HepG2 (cell line): ENCODE measurements around the gene FEM1B. TPM values are rescaled to one million over a fixed set of nuclear protein-coding genes. Genes with fewer than 3 reads are reported as not detected.

Source experiments
- CENPT ChIP-seq: sonication (generic); formaldehyde crosslinking; IDR thresholded peaks from 2 replicates; pipeline ENCODE4 v1.8.0; 2022; ENCODE audit warnings: low read depth, mild to moderate bottlenecking, moderate library complexity, missing genetic modification reagents
- EED ChIP-seq: sonication (generic); formaldehyde crosslinking; IDR thresholded peaks from 2 replicates; pipeline ENCODE4 v1.5.0; 2020; ENCODE audit warnings: mild to moderate bottlenecking, missing genetic modification reagents
- HNRNPK ChIP-seq: fragments of 200-400 bp; formaldehyde crosslinking; IDR thresholded peaks from 2 replicates; pipeline ENCODE4 v1.6.1; 2018; ENCODE audit warnings: low read length, low read depth, moderate library complexity, mild to moderate bottlenecking; ENCODE audit not compliant: poor library complexity, severe bottlenecking
- KDM2A ChIP-seq: sonication (generic); formaldehyde crosslinking; IDR thresholded peaks from 2 replicates; pipeline ENCODE4 v1.4.0; 2020; ENCODE audit warnings: low read depth, missing genetic modification reagents, borderline replicate concordance
- MXD4 ChIP-seq: IDR thresholded peaks from 2 replicates; pipeline ENCODE4 v1.6.1; 2016; ENCODE audit warnings: mild to moderate bottlenecking, missing biosample characterization, missing genetic modification reagents
- PHF20 ChIP-seq: sonication (generic); formaldehyde crosslinking; IDR thresholded peaks from 2 replicates; pipeline ENCODE4 v1.5.0; 2020; ENCODE audit warnings: mild to moderate bottlenecking, missing genetic modification reagents
- SMAD9 ChIP-seq: sonication (generic); formaldehyde crosslinking; IDR thresholded peaks from 2 replicates; pipeline ENCODE4 v1.5.1; 2020; ENCODE audit warnings: mild to moderate bottlenecking, missing genetic modification reagents
- SOX5 ChIP-seq: IDR thresholded peaks from 2 replicates; pipeline ENCODE4 v1.6.1; 2016; ENCODE audit warnings: borderline replicate concordance
- SP140L ChIP-seq: sonication (generic); formaldehyde crosslinking; IDR thresholded peaks from 2 replicates; pipeline ENCODE4 v1.4.0; 2020; ENCODE audit warnings: missing genetic modification reagents, borderline replicate concordance
- SRSF9 ChIP-seq: fragments of 200-400 bp; formaldehyde crosslinking; IDR thresholded peaks from 2 replicates; pipeline ENCODE4 v1.6.1; 2018; ENCODE audit warnings: borderline replicate concordance, mild to moderate bottlenecking, low read depth, low read length; ENCODE audit not compliant: insufficient read depth, poor library complexity, severe bottlenecking
- ZBTB10 ChIP-seq: sonication (generic); formaldehyde crosslinking; IDR thresholded peaks from 2 replicates; pipeline ENCODE4 v1.4.0; 2020; ENCODE audit warnings: missing genetic modification reagents, borderline replicate concordance
- ZBTB25 ChIP-seq: IDR thresholded peaks from 2 replicates; pipeline ENCODE4 v1.6.1; 2018; ENCODE audit warnings: missing genetic modification reagents
- ZMYM4 ChIP-seq: sonication (generic); formaldehyde crosslinking; IDR thresholded peaks from 2 replicates; pipeline ENCODE4 v1.8.1; 2023; ENCODE audit warnings: mild to moderate bottlenecking, missing genetic modification reagents
- ZNF10 ChIP-seq: sonication (generic); formaldehyde crosslinking; IDR thresholded peaks from 2 replicates; pipeline ENCODE4 v1.4.0; 2020; ENCODE audit warnings: mild to moderate bottlenecking, low read depth, missing genetic modification reagents, borderline replicate concordance
- ZNF18 ChIP-seq: sonication (generic); formaldehyde crosslinking; IDR thresholded peaks from 2 replicates; pipeline ENCODE4 v1.8.0; 2022; ENCODE audit warnings: mild to moderate bottlenecking, missing genetic modification reagents; ENCODE audit not compliant: insufficient replicate concordance
- ZNF772 ChIP-seq: sonication (generic); formaldehyde crosslinking; IDR thresholded peaks from 2 replicates; pipeline ENCODE4 v1.5.0; 2020; ENCODE audit warnings: mild to moderate bottlenecking, missing genetic modification reagents
- polyA plus RNA-seq, 8 experiments: library from polyadenylated mRNA; depleted of rRNA in 3 of 8; stranded (reverse) in 7 of 8; unstranded in 1 of 8; fragments of >200 nt; fragmentation: Illumina TruSeq in 4 of 8; extraction: Trizol in 4 of 8; gene quantifications; 2 replicates each; pipeline versions ENCODE4 v1.2.1 to v1.2.3, GENCODE V29; 2011 to 2016; ENCODE audit warnings: low read depth in 4 of 8, missing spikeins in 1 of 8, mixed read lengths in 1 of 8; ENCODE audit not compliant: insufficient read depth in 1 of 8
- total RNA-seq, 5 experiments: library from RNA; depleted of rRNA; stranded (reverse); fragments of >200 nt; fragmentation: Illumina TruSeq; extraction: Trizol; gene quantifications; 2 replicates each; pipeline ENCODE4 v1.2.3, GENCODE V29; 2016; ENCODE audit warnings: low read depth in 1 of 5
- TF ChIP-seq, protein P1 (sequence below): sonication (generic); formaldehyde crosslinking; IDR thresholded peaks from 2 replicates; pipeline ENCODE4 v1.4.0; 2020; ENCODE audit warnings: missing genetic modification reagents
- TF ChIP-seq, protein P2 (sequence below): sonication (generic); formaldehyde crosslinking; IDR thresholded peaks from 2 replicates; pipeline ENCODE4 v1.8.1; 2023; ENCODE audit warnings: mild to moderate bottlenecking, missing genetic modification reagents, borderline replicate concordance

FEM1B gene
- total and polyA plus RNA-seq, 2 of the 13 experiments (the other 11 are each of a cell fraction or from before 2014, with no cell fraction given): 38.1 to 40.0 TPM

- TF ChIP-seq KDM2A (CRISPR knock-in tag): peak; percentile 90
- TF ChIP-seq, protein P1, sequence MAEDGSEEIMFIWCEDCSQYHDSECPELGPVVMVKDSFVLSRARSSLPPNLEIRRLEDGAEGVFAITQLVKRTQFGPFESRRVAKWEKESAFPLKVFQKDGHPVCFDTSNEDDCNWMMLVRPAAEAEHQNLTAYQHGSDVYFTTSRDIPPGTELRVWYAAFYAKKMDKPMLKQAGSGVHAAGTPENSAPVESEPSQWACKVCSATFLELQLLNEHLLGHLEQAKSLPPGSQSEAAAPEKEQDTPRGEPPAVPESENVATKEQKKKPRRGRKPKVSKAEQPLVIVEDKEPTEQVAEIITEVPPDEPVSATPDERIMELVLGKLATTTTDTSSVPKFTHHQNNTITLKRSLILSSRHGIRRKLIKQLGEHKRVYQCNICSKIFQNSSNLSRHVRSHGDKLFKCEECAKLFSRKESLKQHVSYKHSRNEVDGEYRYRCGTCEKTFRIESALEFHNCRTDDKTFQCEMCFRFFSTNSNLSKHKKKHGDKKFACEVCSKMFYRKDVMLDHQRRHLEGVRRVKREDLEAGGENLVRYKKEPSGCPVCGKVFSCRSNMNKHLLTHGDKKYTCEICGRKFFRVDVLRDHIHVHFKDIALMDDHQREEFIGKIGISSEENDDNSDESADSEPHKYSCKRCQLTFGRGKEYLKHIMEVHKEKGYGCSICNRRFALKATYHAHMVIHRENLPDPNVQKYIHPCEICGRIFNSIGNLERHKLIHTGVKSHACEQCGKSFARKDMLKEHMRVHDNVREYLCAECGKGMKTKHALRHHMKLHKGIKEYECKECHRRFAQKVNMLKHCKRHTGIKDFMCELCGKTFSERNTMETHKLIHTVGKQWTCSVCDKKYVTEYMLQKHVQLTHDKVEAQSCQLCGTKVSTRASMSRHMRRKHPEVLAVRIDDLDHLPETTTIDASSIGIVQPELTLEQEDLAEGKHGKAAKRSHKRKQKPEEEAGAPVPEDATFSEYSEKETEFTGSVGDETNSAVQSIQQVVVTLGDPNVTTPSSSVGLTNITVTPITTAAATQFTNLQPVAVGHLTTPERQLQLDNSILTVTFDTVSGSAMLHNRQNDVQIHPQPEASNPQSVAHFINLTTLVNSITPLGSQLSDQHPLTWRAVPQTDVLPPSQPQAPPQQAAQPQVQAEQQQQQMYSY (CRISPR knock-in tag): peak; percentile 76
- no peak for TF ChIP-seq EED (CRISPR knock-in tag)
- TF ChIP-seq HNRNPK: peak; percentile 74
- no peak; the same call in 1 of the 2 replicates for TF ChIP-seq SMAD9 (CRISPR knock-in tag)
- 0 out of 2 replicates have a peak, but pooled peaks have one; percentile 10 for TF ChIP-seq ZBTB10
- peak; percentile 58; the same call in 1 of the 2 replicates for TF ChIP-seq CENPT (CRISPR knock-in tag)
- TF ChIP-seq, protein P2, sequence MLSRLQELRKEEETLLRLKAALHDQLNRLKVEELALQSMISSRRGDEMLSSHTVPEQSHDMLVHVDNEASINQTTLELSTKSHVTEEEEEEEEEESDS (CRISPR knock-in tag): no peak
- peak; percentile 82 for TF ChIP-seq PHF20 (CRISPR knock-in tag)
- TF ChIP-seq ZNF772 (CRISPR knock-in tag): peak; percentile 95
- TF ChIP-seq ZBTB25 (CRISPR knock-in tag): peak; percentile 96
- TF ChIP-seq SOX5 (CRISPR knock-in tag): 0 out of 2 replicates have a peak, but pooled peaks have one; percentile 12
- TF ChIP-seq MXD4: peak; percentile 75; the same call in 1 of the 2 replicates
- no peak for TF ChIP-seq SP140L (CRISPR knock-in tag)
- TF ChIP-seq SRSF9: no peak
- peak; percentile 89 for TF ChIP-seq ZMYM4 (CRISPR knock-in tag)
- peak; percentile 88 for TF ChIP-seq ZNF18
- TF ChIP-seq ZNF10 (CRISPR knock-in tag): no peak
Observed at GRCh38 chr15:68277603-68278344, at the start of gene FEM1B (continued).
